Osteoblast (primary cell): ENCODE data around the gene MALRD1. TPM values are rescaled to one million over a fixed set of nuclear protein-coding genes. Genes with fewer than 3 reads are reported as not detected.
A peak's percentile ranks its signal among the peaks of the same experiment; 100 is the strongest.

ENCODE experiments used
- DNase-seq: peaks from one replicate; pipeline ENCODE4 v3.0.0; 2011; ENCODE audit warnings: low spot score, mixed read lengths; ENCODE audit not compliant: insufficient read length; ENCODE audit errors: missing footprints
- H2AFZ ChIP-seq: 2 replicates; pipeline ENCODE4 v1.6.0; 2011; ENCODE audit warnings: mild to moderate bottlenecking, low read length
- H3K27ac ChIP-seq: 2 replicates; pipeline ENCODE4 v1.5.1; 2011; ENCODE audit warnings: mild to moderate bottlenecking, low read depth, low read length, moderate library complexity
- H3K27me3 ChIP-seq: 2 replicates; pipeline ENCODE4 v1.6.0; 2012; ENCODE audit warnings: mild to moderate bottlenecking, control low read depth, inconsistent platforms, low read length, moderate library complexity; ENCODE audit not compliant: insufficient read depth
- H3K36me3 ChIP-seq: 2 replicates; pipeline ENCODE4 v1.5.1; 2011; ENCODE audit warnings: mild to moderate bottlenecking, low read length, control low read depth, moderate library complexity; ENCODE audit not compliant: insufficient read depth
- H3K4me1 ChIP-seq: 2 replicates; pipeline ENCODE4 v1.5.1; 2011; ENCODE audit warnings: mild to moderate bottlenecking, low read length, control low read depth, moderate library complexity; ENCODE audit not compliant: insufficient read depth
- H3K4me2 ChIP-seq: 2 replicates; pipeline ENCODE4 v1.6.0; 2011; ENCODE audit warnings: mild to moderate bottlenecking, low read length; ENCODE audit not compliant: insufficient read depth
- H3K4me3 ChIP-seq: fragments of 200-600 bp; sonication (generic); 3 replicates; pipeline ENCODE4 v1.5.1; 2012; ENCODE audit warnings: mild to moderate bottlenecking, low read length, inconsistent platforms; ENCODE audit not compliant: insufficient read depth
- H3K79me2 ChIP-seq: 2 replicates; pipeline ENCODE4 v1.6.0; 2012; ENCODE audit warnings: mild to moderate bottlenecking, low read length, control low read depth, inconsistent platforms; ENCODE audit not compliant: insufficient read depth
- H3K9me3 ChIP-seq: 2 replicates; pipeline ENCODE4 v1.5.1; 2011; ENCODE audit warnings: low read depth, low read length, control low read depth
- H4K20me1 ChIP-seq: 2 replicates; pipeline ENCODE4 v1.6.0; 2012; ENCODE audit warnings: mild to moderate bottlenecking, low read length, control low read depth; ENCODE audit not compliant: insufficient read depth
- CTCF ChIP-seq: IDR thresholded peaks from 2 replicates; pipeline ENCODE4 v1.5.1; 2011; ENCODE audit warnings: mild to moderate bottlenecking, low read depth, low read length, moderate library complexity; ENCODE audit errors: extremely low read depth
- total RNA-seq: library from RNA; depleted of rRNA; stranded (reverse); fragments of >200 nt; gene quantifications from 2 replicates; pipeline ENCODE4 v1.2.3, GENCODE V29; 2012

MALRD1 gene
- total RNA-seq, 1 donor, result 2.9 TPM

- H3K79me2 ChIP-seq, result no peaks in the 10 kb centered on the region
- no peaks in the 10 kb centered on the region for H3K27me3 ChIP-seq
- no peak overlapping the region for H3K4me2 ChIP-seq
- TF ChIP-seq CTCF, result no peak
- no peaks in the 10 kb centered on the region for H3K9me3 ChIP-seq
- H4K20me1 ChIP-seq, result no peaks in the 10 kb centered on the region
- H2AFZ ChIP-seq, result no peak overlapping the region
- DNase-seq, result peak; percentile 27
- no peak overlapping the region for H3K27ac ChIP-seq
- no peaks in the 10 kb centered on the region for H3K36me3 ChIP-seq
- H3K4me1 ChIP-seq, result no peaks in the 10 kb centered on the region
- no peak overlapping the region for H3K4me3 ChIP-seq
Measured at GRCh38 chr10:19158358-19158757, 109.8 kb downstream of the MALRD1 start.

GRCh38 chr10:19158870-19159269 lies 110.3 kb downstream of the MALRD1 start:
- H2AFZ ChIP-seq, result no peak overlapping the region
- TF ChIP-seq CTCF, result no peak
- H3K27ac ChIP-seq, result no peak overlapping the region

GRCh38 chr10:19164461-19164860 lies 115.9 kb downstream of the MALRD1 start:
- Histone ChIP-seq H3K36me3 (no peaks in the 10 kb centered on the region), H3K79me2 (no peaks in the 10 kb centered on the region), H3K4me1 (no peaks in the 10 kb centered on the region), H3K9me3 (no peaks in the 10 kb centered on the region), H3K27ac (no peak overlapping the region), H3K27me3 (no peaks in the 10 kb centered on the region), H2AFZ (no peak overlapping the region), H3K4me2 (no peak overlapping the region), H3K4me3 (no peak overlapping the region), H4K20me1 (no peaks in the 10 kb centered on the region)
- no peak for TF ChIP-seq CTCF
- no peak for DNase-seq

More at GRCh38 chr10:19158870-19159269, 110.3 kb downstream of the MALRD1 start:
- Histone ChIP-seq H4K20me1 (no peaks in the 10 kb centered on the region), H3K27me3 (no peaks in the 10 kb centered on the region), H3K9me3 (no peaks in the 10 kb centered on the region), H3K4me2 (no peak overlapping the region), H3K4me3 (no peak overlapping the region), H3K36me3 (no peaks in the 10 kb centered on the region), H3K4me1 (no peaks in the 10 kb centered on the region), H3K79me2 (no peaks in the 10 kb centered on the region)
- no peak for DNase-seq

- Histone ChIP-seq H3K9me3 (no peaks in the 10 kb centered on the region), H3K79me2 (no peaks in the 10 kb centered on the region), H3K4me3 (no peak overlapping the region), H4K20me1 (no peaks in the 10 kb centered on the region), H3K27ac (no peak overlapping the region), H3K27me3 (no peaks in the 10 kb centered on the region), H3K4me2 (no peak overlapping the region), H2AFZ (no peak overlapping the region), H3K36me3 (no peaks in the 10 kb centered on the region), H3K4me1 (no peaks in the 10 kb centered on the region)
- no peak for TF ChIP-seq CTCF
- no peak for DNase-seq
Measured at GRCh38 chr10:19168584-19168983, 120.0 kb downstream of the MALRD1 start.
